ENCODE measurements around the gene TDRD3. TPM values are rescaled to one million over a fixed set of nuclear protein-coding genes. Genes with fewer than 3 reads are reported as not detected.

TDRD3 gene
- total RNA-seq, 8 experiments from 2014 or later: 12.7 to 42.5 (median 27.6) TPM

DNA sequence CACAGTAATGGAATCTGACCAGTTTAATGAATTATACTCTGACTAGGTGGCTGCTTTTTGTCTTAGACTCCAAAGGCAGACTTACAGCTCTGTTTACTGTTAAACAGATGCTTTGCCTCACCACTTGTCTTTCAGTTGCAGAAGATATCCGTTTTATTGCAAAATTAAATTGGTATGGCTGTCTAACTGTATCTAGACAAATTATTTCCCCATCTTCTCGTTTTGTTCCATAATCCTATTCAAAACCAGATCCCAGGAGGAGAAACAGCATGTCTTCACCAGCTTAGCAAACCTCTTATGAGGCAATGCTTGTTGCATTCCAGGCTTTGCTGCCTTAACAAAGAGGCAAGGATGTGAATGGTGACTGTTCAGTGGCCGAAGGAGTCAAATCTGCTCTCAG lies 215.6 kb downstream of the TDRD3 start:
- in situ Hi-C loops (cut with MboI; ENCODE audit: low pct_unique_long_range_greater_than_20kb in 2 of 9, low sequenced_read_pairs in 9 of 9, unreplicated experiment in 9 of 9): loop anchor here in 3 of 9 experiments (10.0 to 25.0 kb wide), 3 partner anchors 125 to 150 kb away; no protein-coding TSS in a partner anchor
- no peak overlapping the region for H3K4me3 ChIP-seq
- H3K4me1 ChIP-seq (replicated peaks in 1 of 2): no peaks in the 10 kb centered on the region
- 14 to 100% (median 63%) methylated on average over 1 to 3 of the region's 3 CpGs; no CpG with 5 or more reads in 1 of the 10 experiments for WGBS, 10 experiments
- ATAC-seq (replicated peaks in 6 of 8): no peak
- no peak overlapping the region for H3K27ac ChIP-seq

DNA sequence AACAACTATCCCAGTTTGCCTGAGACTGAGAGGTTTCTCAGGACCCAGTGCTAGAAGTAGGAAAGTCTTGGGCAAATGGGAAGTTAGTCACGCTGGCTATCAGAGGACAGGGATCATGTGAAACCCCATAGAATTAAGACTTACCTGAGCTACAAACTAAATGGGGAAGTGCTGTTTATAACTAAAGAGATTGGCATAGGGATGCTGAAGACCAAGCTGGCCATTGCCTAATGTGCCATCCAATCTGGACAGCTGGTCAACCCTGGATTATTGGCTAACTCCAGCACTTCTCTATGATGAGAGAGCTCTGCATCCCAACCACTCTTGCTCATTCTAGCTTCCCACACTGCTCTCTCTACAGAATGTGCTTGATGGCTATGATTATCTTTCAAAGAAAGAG lies 216.1 kb downstream of the TDRD3 start:
- Histone ChIP-seq H3K4me3 (no peak overlapping the region), H3K27ac (no peak overlapping the region), H3K4me1 (replicated peaks in 1 of 2) (no peaks in the 10 kb centered on the region)
- ATAC-seq (replicated peaks in 6 of 8): no peak
- in situ Hi-C loops (cut with MboI; ENCODE audit: low pct_unique_long_range_greater_than_20kb in 2 of 9, low sequenced_read_pairs in 9 of 9, unreplicated experiment in 9 of 9): loop anchor here in 3 of 9 experiments (10.0 to 25.0 kb wide), 3 partner anchors 126 to 151 kb away; no protein-coding TSS in a partner anchor
- 0 to 100% (median 100%) methylated on average over 1 of the region's 1 CpG; no CpG with 5 or more reads in 6 of the 10 experiments for WGBS, 10 experiments

DNA sequence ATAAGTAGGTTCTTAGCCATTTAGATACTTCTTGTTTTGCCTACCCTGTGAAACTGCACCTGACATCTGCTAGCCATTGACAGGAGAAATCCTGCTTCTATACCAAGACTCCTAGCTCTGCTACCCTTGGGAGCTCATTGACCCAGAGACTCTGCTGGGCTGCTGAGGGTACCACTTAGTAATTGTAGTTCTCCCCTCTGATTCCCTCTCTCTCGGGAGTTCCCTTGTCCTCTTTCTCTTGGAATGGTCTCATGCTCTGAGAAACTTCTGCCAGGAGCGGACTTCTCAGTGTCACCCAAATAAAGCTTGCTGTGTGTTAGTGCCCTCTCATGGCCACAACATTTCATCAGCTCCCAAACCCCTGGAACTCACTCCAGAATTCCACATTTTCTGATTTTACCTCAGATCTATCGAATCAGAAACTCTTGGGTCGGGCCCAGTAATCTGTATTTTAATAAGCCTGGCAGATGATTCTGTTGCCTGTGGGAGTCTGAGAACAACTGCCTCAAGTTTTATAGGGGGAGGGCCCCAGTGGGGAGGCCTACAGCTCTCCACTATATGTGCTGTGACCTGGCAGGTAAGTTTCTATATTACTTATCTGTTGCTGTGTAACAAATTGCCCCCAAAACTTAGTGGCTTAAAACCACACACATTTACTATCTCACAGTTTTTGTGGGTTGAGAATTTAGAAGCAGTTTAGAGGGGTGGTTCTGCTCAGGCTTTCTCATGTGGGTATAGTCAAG lies 221.1 kb downstream of the TDRD3 start:
- peak in 4 of 8 experiments; percentile 60 to 95 (median 93) for ATAC-seq (replicated peaks in 6 of 8)
- no peaks in the 10 kb centered on the region for H3K4me1 ChIP-seq (replicated peaks in 1 of 2)
- no peak overlapping the region for H3K27ac ChIP-seq
- no peak overlapping the region for H3K4me3 ChIP-seq
- 0 to 77% (median 57%) methylated on average over 1 to 3 of the region's 4 CpGs; no CpG with 5 or more reads in 1 of the 10 experiments for WGBS, 10 experiments
- in situ Hi-C loops (cut with MboI; ENCODE audit: low pct_unique_long_range_greater_than_20kb in 2 of 9, low sequenced_read_pairs in 9 of 9, unreplicated experiment in 9 of 9): loop anchor here in 3 of 9 experiments (10.0 to 25.0 kb wide), 3 partner anchors 131 to 156 kb away; no protein-coding TSS in a partner anchor

DNA sequence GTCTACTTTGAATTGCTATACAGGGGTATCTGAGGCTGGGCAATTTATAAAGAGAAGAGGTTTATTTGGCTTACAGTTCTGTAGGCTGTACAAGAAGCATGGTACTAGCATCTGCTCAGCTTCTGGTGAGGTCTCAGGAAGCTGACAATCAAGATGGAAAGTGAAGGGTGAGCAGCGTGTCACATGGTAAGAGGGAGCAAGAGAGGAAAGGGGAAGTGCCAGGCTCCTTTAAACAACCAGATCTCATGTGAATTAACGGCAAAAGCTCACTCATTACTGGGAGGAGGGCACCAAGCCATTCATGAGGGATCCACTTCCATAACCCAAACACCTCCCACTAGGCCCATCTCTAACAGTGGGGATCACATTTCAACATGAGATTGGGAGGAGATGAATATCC lies 222.4 kb downstream of the TDRD3 start:
- in situ Hi-C loops (cut with MboI; ENCODE audit: low pct_unique_long_range_greater_than_20kb in 2 of 9, low sequenced_read_pairs in 9 of 9, unreplicated experiment in 9 of 9): loop anchor here in 3 of 9 experiments (10.0 to 25.0 kb wide), 3 partner anchors 132 to 157 kb away; no protein-coding TSS in a partner anchor

DNA sequence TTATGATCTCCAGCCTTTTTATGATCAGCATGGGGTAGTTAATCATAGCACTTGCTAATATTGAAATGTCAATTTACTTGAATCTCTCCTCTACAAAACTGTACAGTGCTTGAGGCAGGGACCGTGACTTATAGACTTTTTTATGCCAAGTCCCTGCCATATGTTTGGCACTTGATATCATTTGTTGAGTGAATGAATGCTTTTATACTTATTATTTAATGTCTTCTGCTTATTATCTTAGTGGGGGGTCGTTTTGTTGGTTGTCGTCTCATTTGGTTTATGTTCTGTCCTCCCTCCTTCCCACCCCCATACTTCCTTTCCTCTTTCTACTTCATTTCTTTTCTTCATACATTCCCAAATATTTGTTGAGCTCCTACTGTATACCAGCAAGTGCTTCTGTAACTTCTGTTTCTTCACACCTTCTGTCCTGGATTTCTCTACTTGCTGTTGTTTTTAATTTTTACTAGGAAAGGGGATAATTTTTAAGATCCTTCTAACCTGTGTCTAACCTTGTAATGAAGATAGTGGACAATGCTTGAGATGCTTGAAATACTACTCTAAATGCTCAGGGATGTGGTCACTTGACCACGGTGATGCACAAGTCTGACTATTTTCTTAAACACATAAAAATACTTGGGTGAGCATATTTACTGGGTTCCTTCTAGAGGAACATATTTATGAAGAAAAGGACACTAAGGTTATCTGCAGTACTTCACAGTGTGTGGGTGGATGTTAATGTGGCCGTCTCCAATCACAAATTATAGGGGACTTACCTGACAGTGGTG lies 223.8 kb downstream of the TDRD3 start:
- 2 to 87% (median 50%) methylated on average over 1 to 5 of the region's 5 CpGs for WGBS, 10 experiments
- no peak for ATAC-seq (replicated peaks in 6 of 8)

More for the DNA sequence above, 222.4 kb downstream of the TDRD3 start:
- no peak overlapping the region for H3K27ac ChIP-seq
- no peak for ATAC-seq (replicated peaks in 6 of 8)
- 70 to 100% (median 86%) methylated on average over 1 to 2 of the region's 2 CpGs; no CpG with 5 or more reads in 3 of the 10 experiments for WGBS, 10 experiments
- H3K4me1 ChIP-seq (replicated peaks in 1 of 2): no peaks in the 10 kb centered on the region
- no peak overlapping the region for H3K4me3 ChIP-seq

DNA sequence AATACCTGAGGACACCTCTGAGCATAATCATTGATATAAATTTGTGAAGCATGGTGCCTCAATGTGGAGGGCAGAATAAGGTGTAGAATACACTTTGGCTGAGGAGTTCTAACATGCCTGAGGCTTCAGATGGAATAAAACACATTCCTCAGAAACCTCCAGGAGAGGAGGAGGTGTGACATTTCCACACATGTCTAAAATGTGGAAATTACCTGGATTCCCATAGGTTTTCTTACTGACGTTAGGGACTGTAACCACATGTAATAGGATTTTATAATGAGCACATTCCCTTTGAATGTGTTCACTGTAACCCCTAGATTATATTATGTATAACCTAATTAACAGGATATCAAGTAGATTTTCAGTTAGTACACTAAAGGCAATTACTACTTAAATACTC lies 226.1 kb downstream of the TDRD3 start:
- no peak for ATAC-seq (replicated peaks in 6 of 8)
- in situ Hi-C loops (cut with MboI; ENCODE audit: low pct_unique_long_range_greater_than_20kb in 2 of 9, low sequenced_read_pairs in 9 of 9, unreplicated experiment in 9 of 9): loop anchor here in 2 of 9 experiments (25.0 kb wide), 2 partner anchors 136 to 161 kb away; no protein-coding TSS in a partner anchor
- Histone ChIP-seq H3K4me1 (replicated peaks in 1 of 2) (no peaks in the 10 kb centered on the region), H3K4me3 (no peak overlapping the region), H3K27ac (no peak overlapping the region)
- 0 to 100% (median 59%) methylated on average over 1 of the region's 1 CpG; no CpG with 5 or more reads in 6 of the 10 experiments for WGBS, 10 experiments

More for the DNA sequence above, 223.8 kb downstream of the TDRD3 start:
- no peak overlapping the region for H3K27ac ChIP-seq
- H3K4me1 ChIP-seq (replicated peaks in 1 of 2): no peaks in the 10 kb centered on the region
- in situ Hi-C loops (cut with MboI; ENCODE audit: low pct_unique_long_range_greater_than_20kb in 2 of 9, low sequenced_read_pairs in 9 of 9, unreplicated experiment in 9 of 9): loop anchor here in 2 of 9 experiments (25.0 kb wide), 2 partner anchors 134 to 159 kb away; no protein-coding TSS in a partner anchor
- no peak overlapping the region for H3K4me3 ChIP-seq

Other genes starting within 250 kb of the TDRD3 start
- 10 to 100 TPM in 2 of 8 experiments, 1 to 10 TPM in 3, under 1 TPM in 3; 0.25 to 11.2 (median 3.4) TPM for gene DIAPH3, start 233.3 kb upstream of the TDRD3 start, total RNA-seq

Measured in motor neuron (in vitro differentiated cells).